Activated naive CD8-positive, alpha-beta T cell treated with anti-CD3 and anti-CD28 coated beads, Interleukin-2, amount 10 ng/mL, durations not matched to agents 7 days and 5 days (primary cell): ENCODE measurements around the gene EXOC4. TPM values are rescaled to one million over a fixed set of nuclear protein-coding genes. Genes with fewer than 3 reads are reported as not detected.

ENCODE experiments used
- ATAC-seq: fragments of 150-1000 bp; cut with Tn5 transposase; one replicate; pipeline ENCODE4 v1.10.0; 2021; ENCODE audit warnings: low read depth, moderate library complexity
- POLR2A ChIA-PET: fragments of 350-600 bp; sonication (Branson Sonifier 250); formaldehyde crosslinking; loops from one replicate; lab custom pipeline; 2021; ENCODE audit warnings: antibody characterized with exemption; lab: Charles Lee
- DNase-seq: peaks from one replicate; pipeline ENCODE4 v3.0.0; 2021
- H3K27ac Mint-ChIP-seq: one replicate; pipeline ENCODE4 v1.8.0; 2022; ENCODE audit warnings: mild to moderate bottlenecking, mixed read lengths
- H3K27me3 Mint-ChIP-seq: one replicate; pipeline ENCODE4 v1.8.0; 2022; ENCODE audit warnings: mild to moderate bottlenecking, moderate library complexity, mixed read lengths
- H3K36me3 Mint-ChIP-seq: one replicate; pipeline ENCODE4 v1.8.0; 2021; ENCODE audit warnings: mild to moderate bottlenecking, mixed read lengths
- H3K4me1 Mint-ChIP-seq: one replicate; pipeline ENCODE4 v1.8.0; 2021; ENCODE audit warnings: mixed read lengths
- H3K4me3 Mint-ChIP-seq: one replicate; pipeline ENCODE4 v1.8.0; 2022; ENCODE audit warnings: mild to moderate bottlenecking, moderate library complexity, mixed read lengths
- H3K9me3 Mint-ChIP-seq: one replicate; pipeline ENCODE4 v1.8.0; 2021; ENCODE audit warnings: mixed read lengths
- total RNA-seq, 2 experiments: library from RNA; stranded (reverse); gene quantifications; one replicate each; pipeline ENCODE4 v1.2.3, GENCODE V29; 2021

Gene EXOC4
- total RNA-seq, 2 experiments from 2014 or later = 73.1 to 73.7 TPM

DNA sequence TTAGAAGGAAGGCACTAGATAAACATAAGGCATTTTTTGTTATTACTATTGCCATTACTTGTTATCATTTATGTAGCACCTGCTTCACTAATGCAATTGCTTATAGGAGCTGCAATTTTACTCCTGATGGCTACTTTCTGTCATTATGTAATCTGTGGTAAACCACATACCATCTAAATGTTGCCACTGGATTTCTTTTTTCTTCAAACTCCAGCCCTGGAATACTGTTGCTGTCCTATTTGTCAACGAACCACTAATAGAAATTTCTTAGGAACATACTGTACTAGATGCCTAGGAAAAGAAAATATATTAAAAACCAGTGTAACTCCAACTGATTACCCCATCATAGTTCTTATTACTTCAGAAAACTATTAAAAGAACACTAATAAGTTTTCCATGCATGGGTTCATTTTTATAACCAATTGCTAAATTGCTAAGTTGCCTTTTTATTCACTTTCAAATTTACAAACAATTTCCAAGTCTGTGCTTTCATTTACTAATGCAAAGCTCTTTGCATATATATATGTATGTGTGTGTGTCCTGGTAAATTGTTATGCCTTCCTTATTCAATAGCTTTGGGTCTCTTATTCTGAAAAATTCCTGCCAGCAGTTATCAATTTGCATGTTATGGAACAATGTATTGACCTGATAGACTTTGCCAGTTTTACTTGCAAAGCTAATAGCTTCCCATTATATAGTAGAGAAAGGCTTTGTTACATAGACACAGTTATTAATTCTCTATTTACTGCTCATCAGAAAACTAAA lies 287.4 kb downstream of the EXOC4 start:
- no peaks in the 10 kb centered on the region for H3K27me3 Mint-ChIP-seq
- peaks cover 3% of the 10 kb centered on the region for H3K4me1 Mint-ChIP-seq
- POLR2A ChIA-PET = interaction anchor here (0.5 kb wide), 1 partner anchor 1043 kb away, joined by 6 read pairs; no protein-coding TSS in a partner anchor

DNA sequence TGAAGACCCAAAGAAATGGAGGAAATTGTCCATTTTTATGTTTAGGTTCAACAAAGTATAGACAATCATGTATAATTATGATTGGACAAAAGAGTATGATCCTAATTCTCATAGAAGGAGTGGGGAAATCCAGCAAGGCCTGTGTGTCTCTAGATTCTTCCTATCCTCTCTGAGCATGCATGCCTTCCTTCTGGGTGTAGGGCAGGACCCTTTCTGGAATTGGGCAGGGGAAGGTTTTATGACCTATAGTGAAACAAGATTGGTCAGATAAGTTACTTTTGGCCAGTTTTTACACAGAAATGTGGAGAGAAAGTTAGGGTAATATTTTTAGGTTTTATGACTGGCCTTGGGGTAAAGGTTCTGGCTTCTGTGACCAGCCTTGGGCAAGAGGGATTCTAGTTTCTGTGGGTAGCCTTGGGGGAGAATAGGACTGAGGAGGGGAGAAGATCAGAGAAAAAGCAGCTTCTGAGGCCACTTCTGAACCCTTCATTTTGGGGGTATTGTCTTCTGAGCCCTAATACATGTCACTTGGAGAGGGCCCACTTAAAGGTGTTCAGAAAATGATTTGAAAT lies 289.4 kb downstream of the EXOC4 start:
- ATAC-seq (no peak), DNase-seq (no peak)
- no peaks in the 10 kb centered on the region for H3K9me3 Mint-ChIP-seq
- POLR2A ChIA-PET = no interaction called here
- no peaks in the 10 kb centered on the region for H3K4me1 Mint-ChIP-seq
- H3K27me3 Mint-ChIP-seq = no peaks in the 10 kb centered on the region
- H3K4me3 Mint-ChIP-seq = no peak overlapping the region
- no peak overlapping the region for H3K27ac Mint-ChIP-seq
- H3K36me3 Mint-ChIP-seq = peaks cover 3% of the 10 kb centered on the region

More for the DNA sequence above, 287.4 kb downstream of the EXOC4 start:
- peaks cover 6% of the 10 kb centered on the region for H3K36me3 Mint-ChIP-seq
- DNase-seq (no peak), ATAC-seq (no peak)
- no peak overlapping the region for H3K27ac Mint-ChIP-seq
- H3K9me3 Mint-ChIP-seq = no peaks in the 10 kb centered on the region
- H3K4me3 Mint-ChIP-seq = no peak overlapping the region

GRCh38 chr7:133543657-133544056 lies 290.8 kb downstream of the EXOC4 start:
- Mint-ChIP-seq H3K9me3 (peaks cover 1% of the 10 kb centered on the region), H3K4me1 (no peaks in the 10 kb centered on the region), H3K27ac (no peak overlapping the region), H3K4me3 (no peak overlapping the region), H3K36me3 (peaks cover 2% of the 10 kb centered on the region), H3K27me3 (no peaks in the 10 kb centered on the region)
- ATAC-seq (no peak), DNase-seq (no peak)
- POLR2A ChIA-PET = no interaction called here

- POLR2A ChIA-PET = no interaction called here
- no peak overlapping the region for H3K27ac Mint-ChIP-seq
- no peaks in the 10 kb centered on the region for H3K4me1 Mint-ChIP-seq
- no peaks in the 10 kb centered on the region for H3K36me3 Mint-ChIP-seq
- ATAC-seq (no peak), DNase-seq (no peak)
- H3K4me3 Mint-ChIP-seq = no peak overlapping the region
- no peaks in the 10 kb centered on the region for H3K27me3 Mint-ChIP-seq
- peaks cover 1% of the 10 kb centered on the region for H3K9me3 Mint-ChIP-seq
Observed at GRCh38 chr7:133545618-133546017, 292.7 kb downstream of the EXOC4 start.

DNA sequence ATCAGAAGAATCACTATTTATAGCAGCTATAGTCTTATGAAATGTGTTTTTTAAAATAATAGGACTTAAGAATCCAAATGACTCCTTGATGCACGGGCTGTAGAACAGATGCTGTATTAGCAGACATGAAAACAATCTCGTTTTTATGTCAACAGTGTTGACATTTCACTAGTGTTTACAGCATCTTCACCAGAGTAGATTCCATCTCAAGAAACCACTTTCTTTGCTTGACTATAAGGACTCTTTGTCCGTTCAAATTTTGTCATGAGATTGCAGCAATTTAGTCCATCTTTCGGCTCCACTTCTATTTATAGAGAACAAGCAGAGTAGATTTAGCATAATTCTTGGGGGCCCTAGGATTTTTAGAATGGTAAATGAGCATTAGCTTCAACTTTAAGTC lies 295.1 kb downstream of the EXOC4 start:
- no peaks in the 10 kb centered on the region for H3K36me3 Mint-ChIP-seq
- ATAC-seq = no peak
- no peaks in the 10 kb centered on the region for H3K27me3 Mint-ChIP-seq
- no peak for DNase-seq
- no peak overlapping the region for H3K4me3 Mint-ChIP-seq
- no peak overlapping the region for H3K27ac Mint-ChIP-seq
- H3K4me1 Mint-ChIP-seq = no peaks in the 10 kb centered on the region
- peaks cover 1% of the 10 kb centered on the region for H3K9me3 Mint-ChIP-seq
- POLR2A ChIA-PET = no interaction called here

- POLR2A ChIA-PET = no interaction called here
- H3K4me1 Mint-ChIP-seq = no peaks in the 10 kb centered on the region
- no peak overlapping the region for H3K27ac Mint-ChIP-seq
- no peak for ATAC-seq
- no peaks in the 10 kb centered on the region for H3K36me3 Mint-ChIP-seq
- H3K27me3 Mint-ChIP-seq = no peaks in the 10 kb centered on the region
- no peak overlapping the region for H3K4me3 Mint-ChIP-seq
- no peak for DNase-seq
- H3K9me3 Mint-ChIP-seq = peaks cover 1% of the 10 kb centered on the region
Observed at GRCh38 chr7:133549633-133550032, 296.8 kb downstream of the EXOC4 start.

GRCh38 chr7:133550145-133550544 lies 297.3 kb downstream of the EXOC4 start:
- DNase-seq (no peak), ATAC-seq (no peak)
- no peaks in the 10 kb centered on the region for H3K36me3 Mint-ChIP-seq
- H3K27ac Mint-ChIP-seq = no peak overlapping the region
- H3K9me3 Mint-ChIP-seq = peaks cover 1% of the 10 kb centered on the region
- POLR2A ChIA-PET = no interaction called here
- H3K27me3 Mint-ChIP-seq = no peaks in the 10 kb centered on the region
- no peaks in the 10 kb centered on the region for H3K4me1 Mint-ChIP-seq
- no peak overlapping the region for H3K4me3 Mint-ChIP-seq

DNA sequence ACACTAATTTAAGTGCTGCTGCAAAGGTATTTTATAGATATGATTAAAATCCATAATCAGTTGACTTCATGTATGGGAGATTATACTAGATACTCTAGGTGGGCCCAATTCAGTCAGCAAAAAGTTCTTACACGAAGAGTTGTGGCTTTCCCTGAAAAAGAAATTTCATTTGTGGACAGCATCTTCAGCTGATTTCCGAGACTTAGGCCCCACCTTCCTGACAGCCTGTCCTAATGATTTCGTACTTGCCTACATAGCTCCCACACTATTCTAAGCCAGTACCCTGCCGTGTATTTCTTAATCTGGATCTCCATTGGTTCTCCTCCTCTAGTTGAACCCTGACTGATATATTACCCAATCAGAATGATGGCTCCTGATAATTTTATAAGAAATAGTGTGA lies 297.9 kb downstream of the EXOC4 start:
- H3K9me3 Mint-ChIP-seq = peaks cover 1% of the 10 kb centered on the region
- no peaks in the 10 kb centered on the region for H3K27me3 Mint-ChIP-seq
- H3K36me3 Mint-ChIP-seq = no peaks in the 10 kb centered on the region
- POLR2A ChIA-PET = no interaction called here
- H3K4me1 Mint-ChIP-seq = no peaks in the 10 kb centered on the region
- H3K4me3 Mint-ChIP-seq = no peak overlapping the region
- ATAC-seq = no peak
- no peak overlapping the region for H3K27ac Mint-ChIP-seq
- DNase-seq = no peak

DNA sequence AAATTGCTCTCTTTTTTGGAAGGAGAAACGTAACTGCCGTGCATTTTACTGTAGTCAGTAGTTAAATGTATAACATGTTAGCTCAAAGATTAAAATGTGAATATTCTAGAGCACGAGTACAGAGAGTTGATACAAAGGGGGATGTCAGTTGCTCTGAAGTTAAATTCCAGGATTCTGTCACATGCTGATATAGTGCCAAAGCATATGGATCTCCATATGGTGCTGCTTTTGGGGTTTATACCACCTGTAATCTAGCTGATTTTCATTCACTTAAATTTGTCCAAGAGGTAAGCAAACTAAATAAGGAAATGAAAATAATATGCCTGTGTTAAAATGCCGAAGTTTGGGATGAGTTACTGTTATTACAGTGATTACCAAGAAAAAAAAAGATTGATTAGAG lies 298.6 kb downstream of the EXOC4 start:
- Mint-ChIP-seq H3K36me3 (no peaks in the 10 kb centered on the region), H3K27ac (no peak overlapping the region), H3K27me3 (no peaks in the 10 kb centered on the region), H3K4me3 (no peak overlapping the region), H3K9me3 (peaks cover 1% of the 10 kb centered on the region), H3K4me1 (no peaks in the 10 kb centered on the region)
- POLR2A ChIA-PET = no interaction called here
- DNase-seq (no peak), ATAC-seq (no peak)

- H3K27me3 Mint-ChIP-seq = no peaks in the 10 kb centered on the region
- no peak overlapping the region for H3K27ac Mint-ChIP-seq
- no peaks in the 10 kb centered on the region for H3K4me1 Mint-ChIP-seq
- H3K36me3 Mint-ChIP-seq = no peaks in the 10 kb centered on the region
- H3K4me3 Mint-ChIP-seq = no peak overlapping the region
- POLR2A ChIA-PET = no interaction called here
- ATAC-seq (no peak), DNase-seq (no peak)
- H3K9me3 Mint-ChIP-seq = peaks cover 1% of the 10 kb centered on the region
Observed at GRCh38 chr7:133552079-133552478, 299.2 kb downstream of the EXOC4 start.

GRCh38 chr7:133554330-133554729 lies 301.5 kb downstream of the EXOC4 start:
- DNase-seq (no peak), ATAC-seq (no peak)
- Mint-ChIP-seq H3K4me3 (no peak overlapping the region), H3K4me1 (no peaks in the 10 kb centered on the region), H3K9me3 (no peaks in the 10 kb centered on the region), H3K36me3 (no peaks in the 10 kb centered on the region), H3K27ac (no peak overlapping the region), H3K27me3 (no peaks in the 10 kb centered on the region)
- POLR2A ChIA-PET = no interaction called here

GRCh38 chr7:133556048-133556447 lies 303.2 kb downstream of the EXOC4 start:
- Mint-ChIP-seq H3K27ac (no peak overlapping the region), H3K36me3 (no peaks in the 10 kb centered on the region), H3K4me3 (no peak overlapping the region), H3K27me3 (no peaks in the 10 kb centered on the region), H3K4me1 (no peaks in the 10 kb centered on the region), H3K9me3 (no peaks in the 10 kb centered on the region)
- no peak for DNase-seq
- POLR2A ChIA-PET = no interaction called here
- no peak for ATAC-seq

GRCh38 chr7:133556553-133556952 lies 303.7 kb downstream of the EXOC4 start:
- no peak overlapping the region for H3K27ac Mint-ChIP-seq
- POLR2A ChIA-PET = no interaction called here
- ATAC-seq = no peak

GRCh38 chr7:133560900-133561299 lies 308.0 kb downstream of the EXOC4 start:
- H3K36me3 Mint-ChIP-seq = peaks cover 11% of the 10 kb centered on the region
- H3K27ac Mint-ChIP-seq = no peak overlapping the region
- no peaks in the 10 kb centered on the region for H3K27me3 Mint-ChIP-seq
- ATAC-seq (no peak), DNase-seq (no peak)
- no peak overlapping the region for H3K4me3 Mint-ChIP-seq
- no peaks in the 10 kb centered on the region for H3K4me1 Mint-ChIP-seq
- POLR2A ChIA-PET = no interaction called here
- peaks cover 5% of the 10 kb centered on the region for H3K9me3 Mint-ChIP-seq

More at GRCh38 chr7:133556553-133556952, 303.7 kb downstream of the EXOC4 start:
- no peak for DNase-seq
- H3K4me3 Mint-ChIP-seq = no peak overlapping the region
- no peaks in the 10 kb centered on the region for H3K4me1 Mint-ChIP-seq
- H3K36me3 Mint-ChIP-seq = no peaks in the 10 kb centered on the region
- no peaks in the 10 kb centered on the region for H3K9me3 Mint-ChIP-seq
- no peaks in the 10 kb centered on the region for H3K27me3 Mint-ChIP-seq
